ENCODE measurements around the gene DEGS1.
"Not testable (repeated sequence)": the region's sequence is repeated elsewhere in the genome, so short reads cannot be mapped to it uniquely, and the experiment has no call there.

Gene DEGS1

GRCh38 chr1:224182057-224182865, 779 bp upstream of the DEGS1 start:
- peak; percentile 23 for DNase-seq

- peak; percentile 36 for DNase-seq
Observed at GRCh38 chr1:224183591-224184312, 712 bp downstream of the DEGS1 start.

GRCh38 chr1:224185208-224185607, 2.2 kb downstream of the DEGS1 start:
- DNase-seq: no peak

- DNase-seq: no peak
Observed at GRCh38 chr1:224188286-224188685, 5.2 kb downstream of the DEGS1 start.

GRCh38 chr1:224189561-224189960, 6.5 kb downstream of the DEGS1 start:
- no peak for DNase-seq

- DNase-seq: no peak
Observed at GRCh38 chr1:224192082-224192788, 9.2 kb downstream of the DEGS1 start.

GRCh38 chr1:224193319-224193966, 10.4 kb downstream of the DEGS1 start:
- no peak for DNase-seq

GRCh38 chr1:224196813-224197600, 14.0 kb downstream of the DEGS1 start:
- no peak for DNase-seq

- DNase-seq: no peak
Observed at GRCh38 chr1:224198572-224198971, 15.5 kb downstream of the DEGS1 start.

GRCh38 chr1:224199679-224200078, 16.6 kb downstream of the DEGS1 start:
- DNase-seq: no peak

- no peak for DNase-seq
Observed at GRCh38 chr1:224201383-224201782, 18.3 kb downstream of the DEGS1 start.

- DNase-seq: no peak
Observed at GRCh38 chr1:224201853-224202252, 18.8 kb downstream of the DEGS1 start.

- DNase-seq: no peak
Observed at GRCh38 chr1:224203243-224204016, 20.4 kb downstream of the DEGS1 start.

GRCh38 chr1:224205438-224205840, 22.4 kb downstream of the DEGS1 start:
- no peak for DNase-seq

GRCh38 chr1:224205931-224206538, 23.0 kb downstream of the DEGS1 start:
- not testable (repeated sequence) for DNase-seq

- no peak for DNase-seq
Observed at GRCh38 chr1:224211206-224211962, 28.3 kb downstream of the DEGS1 start.

GRCh38 chr1:224212618-224213061, 29.6 kb downstream of the DEGS1 start:
- DNase-seq: no peak

GRCh38 chr1:224213438-224214119, 30.5 kb downstream of the DEGS1 start:
- DNase-seq: no peak

GRCh38 chr1:224216382-224216781, 33.3 kb downstream of the DEGS1 start:
- DNase-seq: no peak
